Stimulated activated CD4-positive, alpha-beta T cell treated with anti-CD3 and anti-CD28 coated beads, TNF-alpha, amount 100 ng/mL, for 1 hour (primary cell): ENCODE results near the gene TMEM52.

ENCODE experiments used
- DNase-seq, 3 donors: peaks; one replicate each; pipeline ENCODE4 v3.0.0-alpha.2; 2020; ENCODE audit warnings: low read depth in 3 of 3, low spot score in 1 of 3

TMEM52 gene

GRCh38 chr1:1916851-1917251, 2.2 kb downstream of the TMEM52 start:
- no peak for DNase-seq

GRCh38 chr1:1915911-1916840, 2.9 kb downstream of the TMEM52 start:
- DNase-seq: no peak

GRCh38 chr1:1914971-1915692, 3.9 kb downstream of the TMEM52 start, which contains the start of gene CALML6:
Gene CALML6, plus strand, starts transcription at chr1:1915260. Its CDS starts 21 bp downstream, at chr1:1915281.
- DNase-seq: no peak

DNA sequence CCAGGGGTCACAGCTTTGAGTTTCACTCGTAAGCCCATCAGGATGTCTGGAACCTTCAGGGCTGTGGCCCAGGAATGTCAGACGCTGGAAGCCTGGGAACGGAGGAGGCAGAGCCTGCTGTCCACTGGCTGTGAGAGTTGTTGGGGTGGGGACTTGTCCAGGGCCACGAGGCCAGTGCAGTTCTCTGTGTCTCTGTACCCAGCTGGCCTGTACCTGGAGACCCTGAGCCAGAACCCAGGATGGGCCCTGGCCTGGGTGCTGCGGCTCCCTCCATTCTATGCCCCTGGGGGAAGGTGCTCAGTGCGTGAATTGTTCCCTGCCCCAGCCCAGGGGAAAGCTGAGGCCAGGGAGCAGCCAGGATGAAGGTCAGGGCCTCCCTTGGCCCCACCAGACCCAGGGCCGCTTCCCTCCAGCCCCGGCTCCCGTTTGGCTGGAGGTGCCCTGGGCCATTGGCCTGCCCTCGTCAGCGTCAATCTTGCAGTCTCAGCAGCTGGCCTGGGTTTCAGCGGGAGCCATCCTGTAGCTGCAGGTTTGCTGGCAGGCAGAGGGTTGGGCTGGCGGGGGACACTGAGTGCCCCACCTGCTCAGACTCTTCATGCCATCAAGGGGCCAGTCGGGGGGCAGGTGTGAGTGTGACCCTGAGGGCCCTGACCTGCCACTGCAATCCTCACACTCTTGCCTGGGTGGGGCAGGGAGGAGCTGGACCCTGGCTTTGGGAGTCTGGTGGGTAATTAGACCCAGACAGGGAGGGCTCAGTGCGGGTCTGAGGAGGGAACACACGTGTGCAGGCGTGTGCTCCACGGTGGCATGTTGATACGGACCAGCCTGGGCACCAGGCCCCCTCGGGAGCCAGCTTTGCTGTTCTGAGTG, 4.7 kb downstream of the TMEM52 start:
- DNase-seq: no peak

DNA sequence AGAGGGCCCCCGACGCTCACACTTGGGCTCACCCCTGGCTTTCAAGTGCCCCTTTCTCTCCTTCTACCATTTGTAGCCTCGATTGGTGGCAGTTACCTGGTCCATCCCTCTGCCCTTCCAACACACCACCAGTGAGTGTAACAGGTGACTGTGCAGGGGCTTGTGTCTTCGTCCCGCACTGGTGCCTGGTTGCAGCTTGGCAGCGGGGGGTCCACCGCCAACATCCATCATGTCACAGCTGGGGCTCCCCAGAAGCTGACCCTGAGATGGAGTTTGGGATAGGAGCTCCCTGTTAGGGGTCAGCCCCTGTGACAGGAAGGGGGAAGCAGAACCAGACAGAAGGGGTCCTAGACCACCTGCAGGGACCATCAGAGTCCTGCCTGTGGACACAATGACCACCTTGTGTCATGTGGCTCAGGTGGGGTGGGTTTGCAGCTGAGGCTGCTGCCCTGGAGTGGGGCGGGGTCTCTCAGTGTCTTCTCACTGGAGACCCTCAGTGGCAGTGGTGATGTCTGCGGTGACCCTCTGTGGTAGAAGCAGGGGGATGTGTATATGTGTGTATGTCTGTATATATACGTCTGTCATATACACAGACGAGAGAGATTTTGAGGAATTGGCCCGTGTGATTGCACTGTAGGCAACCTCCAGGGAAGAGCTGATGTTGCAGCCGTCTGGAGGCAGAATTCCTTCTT, 7.6 kb downstream of the TMEM52 start:
- DNase-seq: no peak

GRCh38 chr1:1910651-1911331, 8.3 kb downstream of the TMEM52 start:
- no peak for DNase-seq

DNA sequence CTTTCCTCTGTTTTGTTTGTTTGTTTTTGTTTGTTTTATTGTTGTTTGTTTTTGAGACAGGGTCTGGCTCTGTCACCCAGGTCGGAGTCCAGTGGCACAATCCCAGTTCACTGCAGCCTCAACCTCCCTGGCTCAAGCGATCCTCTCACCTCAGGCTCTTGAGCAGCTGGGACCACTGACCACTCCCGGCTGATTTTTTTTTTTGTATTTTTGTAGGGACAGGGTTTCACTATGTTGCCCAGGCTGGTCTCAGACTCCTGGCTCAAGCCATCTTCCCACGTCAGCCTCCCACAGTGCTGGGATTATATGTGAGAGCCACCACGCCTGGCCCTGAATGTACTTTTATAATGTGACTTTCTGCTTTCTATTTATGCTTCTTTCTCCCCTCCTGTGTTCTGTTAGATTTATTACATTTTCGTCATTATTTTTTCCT, 9.0 kb downstream of the TMEM52 start:
- DNase-seq: no peak

DNA sequence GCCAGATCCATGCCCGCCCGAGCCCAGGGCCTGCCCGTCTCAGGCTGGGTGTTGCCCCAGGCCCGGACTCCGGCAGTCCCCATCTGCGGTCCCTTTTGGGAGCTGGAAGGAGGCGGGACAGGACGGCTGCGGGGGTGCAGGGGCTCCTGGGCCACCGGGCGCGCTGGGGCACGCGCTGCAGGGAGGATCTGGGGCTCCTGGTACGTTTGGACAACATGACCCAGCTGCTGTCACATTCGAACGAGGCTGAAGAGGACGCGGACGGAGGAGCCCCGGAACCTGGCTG, 10.6 kb downstream of the TMEM52 start:
- DNase-seq: no peak

GRCh38 chr1:1907098-1907736, 11.9 kb downstream of the TMEM52 start:
- DNase-seq: no peak

DNA sequence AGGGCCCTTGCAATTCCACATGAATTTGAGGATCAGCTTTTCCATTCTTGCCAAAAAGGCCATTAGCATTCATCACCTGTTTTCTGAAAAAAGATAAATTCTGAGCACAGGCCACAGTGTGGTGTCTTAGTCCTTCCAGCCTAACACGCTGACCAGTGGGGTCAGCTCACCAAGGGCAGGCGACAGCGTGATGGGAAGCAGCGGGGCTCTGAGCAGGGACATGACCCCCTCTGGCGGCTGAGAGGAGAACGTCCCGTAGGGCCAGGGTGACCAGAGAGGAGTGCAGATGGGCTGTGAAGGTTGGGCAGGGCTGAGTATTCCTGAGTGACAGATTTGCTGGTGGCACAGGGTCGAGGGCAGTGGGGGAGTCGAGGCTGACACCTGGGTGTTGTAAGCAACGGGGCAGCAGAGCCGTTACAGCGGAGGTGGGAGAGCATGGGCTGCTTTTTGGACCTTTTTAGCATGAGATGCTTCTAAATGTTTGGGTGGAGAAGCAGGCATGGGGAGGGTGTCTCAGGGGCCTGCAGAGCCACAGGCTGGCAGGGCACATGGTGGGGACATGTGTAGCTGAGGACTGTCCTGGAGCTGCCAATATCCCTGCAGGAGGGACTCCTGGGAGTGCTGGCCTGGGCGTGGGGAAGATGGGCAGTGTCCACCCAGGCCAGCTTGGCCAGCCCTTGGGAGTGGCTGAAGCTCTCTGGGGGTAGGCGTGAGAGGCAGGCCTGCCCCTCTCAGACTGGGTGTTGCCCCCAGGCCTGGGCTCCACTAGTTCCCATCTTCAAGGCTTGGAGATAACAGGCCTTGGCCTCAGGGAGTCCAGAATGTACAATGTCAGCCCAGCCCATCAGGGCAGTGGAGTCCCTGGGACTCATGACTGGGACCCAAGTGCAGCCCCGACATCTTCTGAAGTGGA, 12.6 kb downstream of the TMEM52 start:
- DNase-seq: peak; percentile 29 to 56 (median 36)

GRCh38 chr1:1903224-1903623, 15.9 kb downstream of the TMEM52 start:
- no peak for DNase-seq

DNA sequence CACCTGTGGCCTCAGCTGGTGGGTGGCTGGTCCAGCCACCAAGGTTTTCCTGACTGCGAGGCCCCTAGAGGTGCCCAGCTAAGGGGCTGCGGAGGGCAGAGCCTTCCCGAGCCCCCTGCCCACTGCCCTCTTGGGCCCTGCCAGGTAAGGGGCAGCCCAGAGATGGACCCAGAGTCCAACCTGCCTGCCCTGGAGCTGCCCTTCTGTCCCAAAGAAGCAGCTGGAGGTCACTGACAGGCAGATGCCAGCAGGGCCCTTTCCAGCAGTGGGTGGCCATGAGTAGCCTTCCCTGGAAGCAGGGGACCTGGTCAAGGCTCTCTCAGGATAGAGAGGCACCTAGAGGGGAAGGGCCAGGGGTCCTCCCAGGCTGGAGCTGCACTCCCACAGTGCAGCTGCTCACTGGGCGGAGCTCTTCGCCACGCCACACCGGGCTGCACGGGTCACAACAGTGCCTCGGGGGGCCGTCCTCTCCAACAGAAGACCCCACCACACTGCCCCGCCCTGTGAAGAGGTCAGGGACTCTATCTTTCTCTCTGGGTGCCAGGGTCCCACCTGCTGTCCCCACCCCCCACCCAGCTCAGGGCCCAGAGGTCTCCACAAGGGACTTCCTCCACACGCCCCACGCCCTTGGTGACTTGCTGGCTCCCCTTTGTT, 17.3 kb downstream of the TMEM52 start:
- no peak for DNase-seq

- no peak for DNase-seq
These were observed 18.0 kb downstream of the TMEM52 start for GRCh38 chr1:1900883-1901640.

- no peak for DNase-seq
These were observed 19.1 kb downstream of the TMEM52 start for GRCh38 chr1:1899967-1900327.

- no peak for DNase-seq
These were observed 19.7 kb downstream of the TMEM52 start for GRCh38 chr1:1899266-1899966.

GRCh38 chr1:1898246-1898933, 20.7 kb downstream of the TMEM52 start:
- no peak for DNase-seq
